ENCODE data around the gene SLC6A6.

GRCh38 chr3:14451844-14452739 is 49.7 kb downstream of the SLC6A6 start:
- TF ChIP-seq EZH2phosphoT487 (IDR thresholded peaks at IDR 0.05; ENCODE audit: insufficient read depth, low read depth), result no peak
- TF ChIP-seq EZH2 (IDR thresholded peaks at IDR 0.05; ENCODE audit: insufficient read depth, poor library complexity, severe bottlenecking), result no peak
